BJ (cell line): ENCODE results near the gene DLX1. TPM values are rescaled to one million over a fixed set of nuclear protein-coding genes. Genes with fewer than 3 reads are reported as not detected.
A peak's percentile ranks its signal among the peaks of the same experiment; 100 is the strongest.

Source experiments
- CTCF ChIA-PET: fragments of 350-600 bp; formaldehyde crosslinking; extraction: SDS; loops from one replicate; lab custom pipeline; 2021; ENCODE audit warnings: antibody characterized with exemption, inconsistent platforms; lab: Yijun Ruan, JAX
- POLR2A ChIA-PET: fragments of 300-600 bp; sonication (Branson Sonifier 250); formaldehyde crosslinking; extraction: SDS; loops from one replicate; lab custom pipeline; 2021; ENCODE audit warnings: antibody characterized with exemption; lab: Charles Lee
- DNase-seq: peaks from one replicate; pipeline ENCODE4 v3.0.0-alpha.2; 2011; ENCODE audit warnings: low read depth
- H3K27me3 ChIP-seq: 2 replicates; pipeline ENCODE4 v1.6.0; 2011; ENCODE audit warnings: low read length; ENCODE audit not compliant: control insufficient read depth, insufficient read depth
- H3K36me3 ChIP-seq: 2 replicates; pipeline ENCODE4 v1.5.1; 2011; ENCODE audit warnings: low read length; ENCODE audit not compliant: control insufficient read depth, insufficient read depth
- H3K4me3 ChIP-seq: 2 replicates; pipeline ENCODE4 v1.5.1; 2011; ENCODE audit warnings: low read depth, mild to moderate bottlenecking, control low read depth, low read length
- polyA plus RNA-seq: library from polyadenylated mRNA; depleted of rRNA; stranded (reverse); fragments of >200 nt; gene quantifications from 2 replicates; pipeline ENCODE4 v1.2.3, GENCODE V29; 2011
- TF ChIP-seq, protein P1 (sequence below): IDR thresholded peaks from 2 replicates; pipeline ENCODE4 v1.5.1; 2011; ENCODE audit warnings: low read depth, mild to moderate bottlenecking, control low read depth, inconsistent platforms, low read length, moderate library complexity; ENCODE audit not compliant: insufficient read depth

DLX1 gene
- polyA plus RNA-seq, 1 experiment: 1.4 TPM

DNA sequence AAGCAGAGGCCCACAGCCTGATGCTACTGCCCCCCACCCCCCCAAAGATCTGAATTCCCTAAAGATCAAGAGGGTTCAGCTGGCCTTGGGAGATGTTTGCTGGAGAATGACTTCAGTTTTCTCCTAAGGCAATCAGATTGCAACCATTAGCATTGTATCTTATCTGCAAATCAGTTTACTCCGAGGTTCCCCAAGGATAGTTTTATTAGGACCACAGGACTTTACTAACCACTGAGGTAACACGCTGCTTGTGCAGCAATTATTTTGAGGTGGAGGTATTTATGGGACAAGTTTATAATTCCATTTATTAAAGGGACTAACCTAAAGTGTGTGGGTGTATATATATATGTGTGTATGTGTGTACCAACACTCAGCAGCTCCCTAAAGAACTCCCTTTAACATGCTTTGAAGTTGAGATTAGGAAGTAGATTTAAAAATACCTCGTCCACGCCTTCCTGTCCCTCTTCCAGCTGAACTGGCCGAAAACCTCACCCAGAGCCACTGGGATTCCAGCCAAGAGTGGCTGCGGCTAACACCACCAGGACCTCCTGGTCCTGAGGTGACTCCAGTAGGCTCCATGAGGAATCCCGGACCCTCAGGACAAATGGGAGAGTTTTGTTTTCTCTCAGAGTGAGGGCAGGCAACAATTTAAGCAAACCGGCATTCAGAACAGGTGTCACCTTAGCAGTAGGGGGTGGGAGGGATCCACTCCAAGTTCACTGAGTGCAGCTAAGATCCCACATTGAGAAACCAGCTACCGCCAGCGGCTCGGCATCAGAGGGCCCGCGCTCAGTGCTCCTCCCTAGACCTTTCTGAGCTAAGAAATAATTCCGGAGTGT lies 3.0 kb upstream of the DLX1 start:
- Histone ChIP-seq H3K36me3 (no peaks in the 10 kb centered on the region), H3K4me3 (no peak overlapping the region), H3K27me3 (peaks cover 43% of the 10 kb centered on the region)
- ChIA-PET CTCF (interaction anchor here (0.6 to 1.4 kb wide), 3 partner anchors 9 to 23 kb away, joined by 3 read pairs; no protein-coding TSS in a partner anchor), POLR2A (no interaction called here)
- DNase-seq: no peak
- TF ChIP-seq, protein P1, sequence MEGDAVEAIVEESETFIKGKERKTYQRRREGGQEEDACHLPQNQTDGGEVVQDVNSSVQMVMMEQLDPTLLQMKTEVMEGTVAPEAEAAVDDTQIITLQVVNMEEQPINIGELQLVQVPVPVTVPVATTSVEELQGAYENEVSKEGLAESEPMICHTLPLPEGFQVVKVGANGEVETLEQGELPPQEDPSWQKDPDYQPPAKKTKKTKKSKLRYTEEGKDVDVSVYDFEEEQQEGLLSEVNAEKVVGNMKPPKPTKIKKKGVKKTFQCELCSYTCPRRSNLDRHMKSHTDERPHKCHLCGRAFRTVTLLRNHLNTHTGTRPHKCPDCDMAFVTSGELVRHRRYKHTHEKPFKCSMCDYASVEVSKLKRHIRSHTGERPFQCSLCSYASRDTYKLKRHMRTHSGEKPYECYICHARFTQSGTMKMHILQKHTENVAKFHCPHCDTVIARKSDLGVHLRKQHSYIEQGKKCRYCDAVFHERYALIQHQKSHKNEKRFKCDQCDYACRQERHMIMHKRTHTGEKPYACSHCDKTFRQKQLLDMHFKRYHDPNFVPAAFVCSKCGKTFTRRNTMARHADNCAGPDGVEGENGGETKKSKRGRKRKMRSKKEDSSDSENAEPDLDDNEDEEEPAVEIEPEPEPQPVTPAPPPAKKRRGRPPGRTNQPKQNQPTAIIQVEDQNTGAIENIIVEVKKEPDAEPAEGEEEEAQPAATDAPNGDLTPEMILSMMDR: no peak

- Histone ChIP-seq H3K27me3 (peaks cover 50% of the 10 kb centered on the region), H3K36me3 (no peaks in the 10 kb centered on the region), H3K4me3 (no peak overlapping the region)
- POLR2A ChIA-PET: no interaction called here
- TF ChIP-seq, protein P1: no peak
- CTCF ChIA-PET: interaction anchor here (0.9 to 1.4 kb wide), 2 partner anchors 8 to 21 kb away, joined by 3 read pairs; no protein-coding TSS in a partner anchor
- no peak for DNase-seq
Measured at GRCh38 chr2:172082944-172083627, 2.2 kb upstream of the DLX1 start.

DNA sequence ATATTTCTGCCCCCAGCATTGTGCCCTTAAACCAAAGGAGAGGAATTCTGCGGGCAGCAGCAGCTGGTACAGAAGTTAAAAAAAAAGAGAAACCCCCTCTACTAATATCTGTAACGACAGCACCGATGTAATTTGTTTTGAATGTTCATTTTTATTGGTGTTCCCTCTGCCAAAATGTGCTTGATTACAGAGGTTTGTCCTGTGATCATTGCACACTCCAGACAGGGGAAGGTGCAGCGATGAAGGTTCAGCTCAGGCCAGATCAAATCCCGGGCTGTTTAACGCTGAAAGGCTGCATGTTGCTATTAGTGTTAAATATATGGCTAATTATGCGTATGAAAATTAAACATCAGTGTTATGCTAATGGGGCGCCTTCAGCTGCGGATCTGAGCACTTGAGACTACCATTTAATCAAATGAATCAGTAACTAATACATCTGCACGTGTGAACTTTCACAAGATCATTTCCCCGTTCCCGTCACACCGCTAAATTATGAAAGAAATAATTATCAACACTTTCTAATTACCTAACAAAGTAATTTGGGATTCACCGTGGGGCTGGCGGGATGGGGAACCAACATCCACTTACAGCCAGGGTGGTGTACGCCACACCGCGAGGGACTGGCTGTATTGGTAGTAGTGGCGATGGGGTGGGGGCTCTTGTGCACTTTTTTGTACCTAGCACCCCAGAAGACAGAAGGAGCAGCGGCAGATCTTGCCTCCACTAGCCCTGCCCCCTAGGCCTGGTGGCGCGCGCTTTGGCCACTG lies 1.5 kb upstream of the DLX1 start:
- Histone ChIP-seq H3K4me3 (no peak overlapping the region), H3K36me3 (no peaks in the 10 kb centered on the region), H3K27me3 (peaks cover 54% of the 10 kb centered on the region)
- TF ChIP-seq, protein P1: no peak
- CTCF ChIA-PET: interaction anchor here (0.9 kb wide), 1 partner anchor 43 kb away, joined by 3 read pairs; no protein-coding TSS in a partner anchor
- POLR2A ChIA-PET: no interaction called here
- DNase-seq: no peak

DNA sequence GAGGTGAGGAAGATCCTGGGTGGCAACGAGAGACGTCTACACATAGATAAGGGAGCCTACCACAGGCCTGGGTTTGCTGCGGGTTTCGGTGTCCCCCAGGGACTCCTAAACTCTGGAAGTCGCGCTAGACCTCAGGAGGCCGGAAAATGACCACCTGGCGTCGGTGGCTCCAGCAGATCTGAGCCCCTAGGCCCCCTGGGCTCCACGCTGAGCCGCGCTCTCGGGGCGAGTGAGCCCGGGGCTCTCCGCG lies 987 bp upstream of the DLX1 start:
- no peaks in the 10 kb centered on the region for H3K36me3 ChIP-seq
- peak overlapping the region; percentile 52 for H3K4me3 ChIP-seq
- no peak for DNase-seq
- CTCF ChIA-PET: interaction anchor here (0.9 kb wide), 1 partner anchor 43 kb away, joined by 3 read pairs; no protein-coding TSS in a partner anchor
- POLR2A ChIA-PET: no interaction called here
- TF ChIP-seq, protein P1: no peak
- H3K27me3 ChIP-seq: peaks cover 56% of the 10 kb centered on the region
